NCI-H2196 (cell line): ENCODE measurements around the gene TUBGCP4.

Experiments used
- DNase-seq: peaks from one replicate; lab custom pipeline; 2025; ENCODE audit not compliant: unreplicated experiment; lab: John Stamatoyannopoulos, UW

Gene TUBGCP4

GRCh38 chr15:43402255-43402654, 31.4 kb downstream of the TUBGCP4 start:
- no peak for DNase-seq

DNA sequence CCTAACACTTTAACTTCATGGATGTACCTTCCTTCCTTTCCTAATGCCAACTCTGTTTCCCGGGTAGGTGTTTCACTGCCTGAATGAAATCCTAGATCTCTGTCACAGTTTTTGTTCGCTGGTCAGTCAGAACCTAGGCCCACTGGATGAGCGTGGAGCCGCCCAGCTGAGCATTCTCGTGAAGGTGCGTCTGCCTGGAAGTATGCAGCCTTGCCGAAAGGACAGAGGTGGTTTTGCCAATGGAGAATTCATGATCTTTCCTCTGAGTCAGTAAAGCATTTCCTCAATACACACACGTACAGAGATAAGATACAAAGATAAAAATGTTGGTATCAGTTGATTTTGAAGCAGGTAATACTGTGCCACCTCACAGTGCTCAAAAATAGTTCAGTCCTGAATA, 32.7 kb downstream of the TUBGCP4 start:
- DNase-seq = no peak

- no peak for DNase-seq
These were observed 33.2 kb downstream of the TUBGCP4 start for GRCh38 chr15:43404130-43404529.

GRCh38 chr15:43406189-43406588, 35.3 kb downstream of the TUBGCP4 start:
- DNase-seq = no peak

DNA sequence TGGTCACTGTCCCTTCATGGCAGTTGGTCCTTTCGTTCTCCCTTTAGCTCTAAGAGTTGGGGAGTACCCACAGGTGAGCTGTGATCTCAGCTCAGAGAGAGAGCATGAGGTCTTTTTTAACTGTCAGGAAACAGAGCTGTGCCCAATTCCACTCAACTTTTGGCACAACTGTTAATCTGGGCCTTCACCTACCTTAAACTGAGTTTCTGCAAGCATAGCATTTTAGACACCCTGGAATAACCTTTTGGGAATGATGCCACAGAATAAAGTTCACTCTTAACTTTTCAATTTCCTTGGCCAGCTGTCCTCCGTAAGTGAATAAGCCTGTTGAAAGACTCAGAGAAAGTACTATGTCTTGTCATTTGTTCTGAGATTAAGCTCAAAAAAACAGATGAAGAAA, 35.9 kb downstream of the TUBGCP4 start:
- DNase-seq = no peak

- DNase-seq = no peak
These were observed 37.9 kb downstream of the TUBGCP4 start for GRCh38 chr15:43408789-43409188.

- DNase-seq = no peak
These were observed 39.8 kb downstream of the TUBGCP4 start for GRCh38 chr15:43410572-43411214.

- DNase-seq = no peak
These were observed 41.2 kb downstream of the TUBGCP4 start for GRCh38 chr15:43412096-43412495.

DNA sequence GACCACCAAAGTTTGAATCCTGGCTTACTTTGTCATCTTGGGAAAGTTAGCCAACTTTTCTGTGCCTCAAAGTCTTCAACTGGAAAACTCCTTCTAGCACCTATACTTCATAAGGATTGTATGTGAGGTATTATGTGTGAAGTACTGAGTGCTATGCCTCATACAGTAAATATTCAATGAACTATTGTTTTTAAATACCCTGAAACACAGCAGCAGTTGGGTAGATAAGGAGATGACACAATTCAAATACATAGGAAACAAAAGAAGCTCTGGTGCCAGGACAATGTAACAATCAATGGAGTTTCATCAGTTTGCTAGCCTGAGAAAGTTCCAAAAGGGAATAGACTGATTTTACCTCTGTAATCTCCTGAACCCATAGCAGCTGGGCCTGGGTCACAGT, 43.3 kb downstream of the TUBGCP4 start:
- DNase-seq = no peak

- DNase-seq = no peak
These were observed 49.5 kb downstream of the TUBGCP4 start for GRCh38 chr15:43420435-43420834.

GRCh38 chr15:43420876-43421275, 50.0 kb downstream of the TUBGCP4 start:
- DNase-seq = no peak

DNA sequence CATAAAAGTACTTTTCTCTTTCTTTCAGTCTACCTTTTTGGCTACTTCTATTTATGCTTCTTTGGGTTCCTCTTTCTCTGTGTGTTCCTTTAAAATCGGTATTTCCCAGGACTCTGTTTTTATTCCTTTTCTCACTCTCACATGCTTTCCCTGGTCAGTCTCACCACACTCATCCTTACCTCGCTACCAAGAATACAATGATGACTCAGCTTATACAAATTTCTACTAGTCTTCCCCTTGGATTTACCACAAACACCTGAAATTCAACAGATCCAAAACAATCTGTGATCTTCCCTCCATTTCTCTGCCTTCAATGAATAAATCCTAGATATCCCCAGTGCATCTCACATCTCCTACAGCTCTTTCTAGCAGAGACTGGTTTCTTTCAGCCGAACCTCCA, 52.9 kb downstream of the TUBGCP4 start:
- no peak for DNase-seq

DNA sequence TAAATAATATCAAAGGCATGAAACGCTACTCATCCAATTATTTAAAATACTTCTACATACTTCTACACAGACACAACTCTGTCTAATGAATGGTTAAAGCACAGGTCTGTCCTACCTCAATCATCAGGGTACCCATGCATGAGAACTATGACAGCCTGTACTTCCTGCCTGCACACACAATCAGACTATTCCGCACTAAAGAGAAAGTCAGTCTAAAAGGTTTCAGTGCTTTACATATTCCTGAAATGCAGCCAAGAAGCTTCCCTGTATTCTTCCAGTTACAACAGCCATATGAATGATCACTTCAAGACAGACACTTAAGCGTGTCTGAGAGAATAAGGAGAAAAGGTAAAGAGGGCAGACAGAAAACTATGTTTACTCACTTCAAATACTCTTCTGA, 58.8 kb downstream of the TUBGCP4 start:
- no peak for DNase-seq

DNA sequence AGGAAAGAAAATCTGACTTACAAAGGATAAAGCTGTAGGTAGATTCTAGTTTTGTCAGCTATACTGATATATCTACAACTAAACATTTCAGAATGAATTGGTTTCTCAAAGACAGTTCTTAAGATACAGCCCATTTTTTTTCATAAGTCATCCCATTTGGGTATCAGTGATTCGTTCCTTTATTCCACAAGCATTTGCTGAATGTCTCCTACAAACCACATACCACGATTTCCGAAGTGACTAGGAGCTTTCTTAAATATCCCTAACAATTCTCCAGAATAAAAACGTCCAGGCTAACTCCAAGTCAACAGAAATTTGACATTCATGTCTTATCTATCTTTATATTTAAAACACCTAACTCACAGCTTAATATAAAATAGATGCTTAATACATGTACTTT, 62.3 kb downstream of the TUBGCP4 start:
- no peak for DNase-seq

DNA sequence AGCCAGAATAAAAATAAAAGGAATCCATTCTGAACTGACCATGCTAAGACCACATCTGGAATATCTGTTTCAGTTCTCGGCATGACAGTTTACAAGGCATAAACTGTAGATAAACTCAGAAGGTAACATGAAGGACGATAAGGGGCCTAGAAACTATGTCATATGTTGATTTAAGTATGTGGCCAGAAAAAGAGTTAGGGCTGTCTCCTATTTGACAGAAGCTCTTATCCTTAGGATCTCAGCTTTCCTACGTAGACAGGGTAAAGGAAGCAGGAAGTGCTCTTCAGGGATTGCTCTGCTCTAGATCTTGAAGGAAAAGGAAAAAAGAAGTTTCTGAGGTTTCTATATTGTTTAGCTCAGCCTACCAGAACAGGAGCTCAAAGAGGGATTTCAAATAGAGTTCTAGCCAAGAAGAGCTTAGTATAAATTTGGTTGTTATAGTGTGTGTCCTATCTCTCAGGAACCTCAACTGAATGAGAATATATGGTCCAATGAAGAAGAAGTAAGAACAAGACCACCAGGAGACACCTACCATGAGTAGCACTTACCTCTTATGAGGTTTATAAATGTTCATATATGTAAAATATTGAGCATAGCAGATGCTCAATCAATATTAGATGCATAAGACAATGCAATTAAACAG, 62.9 kb downstream of the TUBGCP4 start:
- no peak for DNase-seq

GRCh38 chr15:43434446-43434845, 63.5 kb downstream of the TUBGCP4 start:
- no peak for DNase-seq

DNA sequence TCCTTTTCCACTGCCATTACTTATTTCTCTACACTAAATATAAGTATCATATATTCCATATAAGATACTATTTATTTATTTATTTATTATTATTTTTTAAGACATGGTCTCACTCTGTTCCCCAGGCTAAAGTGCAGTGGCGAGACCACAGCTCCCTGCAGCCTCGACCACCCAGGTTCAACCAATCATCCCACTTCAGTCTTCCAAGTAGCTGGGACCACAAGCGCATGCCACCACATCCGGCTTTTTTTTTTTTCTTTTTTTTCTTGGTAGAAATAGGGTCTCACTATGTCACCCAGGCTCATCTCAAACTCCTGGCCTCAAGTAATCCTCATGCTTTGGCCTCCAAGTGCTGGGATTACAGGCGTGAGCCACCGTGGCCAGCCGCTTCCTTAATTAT, 65.5 kb downstream of the TUBGCP4 start:
- no peak for DNase-seq

DNA sequence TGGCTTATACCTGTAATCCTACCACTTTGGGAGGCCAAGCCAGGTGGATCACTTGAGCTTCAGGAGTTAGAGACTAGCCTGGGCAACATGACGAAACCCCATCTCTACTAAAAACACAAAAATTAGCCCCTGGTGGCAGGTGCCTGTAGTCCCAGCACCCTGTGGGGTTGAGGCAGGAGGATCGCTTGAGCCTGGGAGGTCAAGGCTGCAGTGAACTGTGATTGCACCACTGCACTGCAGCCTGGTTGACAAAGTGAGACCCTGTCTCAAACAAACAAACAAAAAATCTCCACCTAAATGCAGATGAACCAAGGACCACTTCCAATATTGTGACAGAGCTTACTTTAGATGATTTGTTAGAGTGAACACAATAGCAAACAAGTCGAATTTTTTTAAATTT, 68.4 kb downstream of the TUBGCP4 start:
- DNase-seq = no peak

DNA sequence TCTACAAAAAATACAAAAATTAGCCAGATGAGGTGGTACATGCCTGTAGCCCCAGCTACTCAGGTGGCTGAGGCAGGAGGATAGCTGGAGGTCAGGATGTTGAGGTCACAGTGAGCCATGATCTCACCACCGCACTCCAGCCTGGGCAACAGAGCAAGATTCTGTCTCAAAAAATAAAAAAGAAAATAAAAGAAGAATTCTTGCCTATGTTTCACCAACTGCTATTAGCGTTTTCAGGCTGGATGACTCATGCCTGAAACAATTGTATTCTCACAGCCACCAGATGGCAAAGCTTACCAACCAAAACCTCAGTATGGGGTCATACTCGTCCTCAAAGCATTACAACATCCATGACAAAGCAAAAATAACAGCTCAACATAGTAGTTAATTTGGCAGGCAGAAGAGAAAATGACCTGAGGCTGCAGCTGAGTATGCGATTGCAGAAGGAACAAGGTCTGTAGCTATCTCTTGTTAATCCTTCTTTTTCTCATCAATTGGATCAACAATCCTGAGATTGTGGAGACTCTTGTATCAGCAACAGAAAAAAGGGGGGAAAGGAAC, 69.9 kb downstream of the TUBGCP4 start:
- peak; percentile 65 for DNase-seq

DNA sequence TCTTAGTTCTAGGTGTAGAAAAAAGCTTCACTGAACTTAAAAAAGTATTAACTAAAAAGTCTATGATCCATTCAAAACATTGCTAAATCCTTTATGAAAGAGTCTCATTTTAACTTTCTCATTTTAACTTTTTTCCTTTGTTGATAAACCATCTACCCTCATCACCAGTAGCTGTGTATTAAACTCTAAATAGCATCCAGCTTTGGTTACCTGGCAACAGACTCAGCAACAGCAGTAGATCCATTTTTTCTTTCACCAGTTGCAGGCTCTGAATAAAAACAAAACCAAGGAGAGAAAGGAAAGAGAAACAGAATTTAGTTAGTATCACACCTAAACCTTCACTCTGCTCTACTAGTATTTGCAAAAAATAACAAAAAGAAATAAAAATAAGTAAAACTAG, 70.4 kb downstream of the TUBGCP4 start:
- DNase-seq = peak; percentile 42

DNA sequence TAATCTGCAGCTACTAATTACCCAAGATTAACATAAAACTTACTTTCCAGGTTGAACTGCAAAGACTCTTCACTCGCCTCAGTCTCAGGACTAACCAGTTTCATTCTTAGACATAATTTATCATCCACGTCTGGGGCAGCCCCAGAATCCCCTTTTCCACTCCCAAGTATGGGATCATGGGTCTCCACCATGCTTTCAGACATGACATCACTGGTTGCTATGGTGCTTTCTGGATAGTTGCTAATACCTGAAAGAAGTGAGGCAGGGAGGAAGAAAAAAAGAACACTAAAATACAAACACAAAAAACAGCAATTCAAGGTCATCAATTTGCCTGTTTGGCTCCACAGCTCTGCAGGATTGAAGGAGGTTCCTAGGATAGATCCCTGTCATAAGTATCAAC, 75.4 kb downstream of the TUBGCP4 start:
- no peak for DNase-seq

GRCh38 chr15:43449981-43450380, 79.1 kb downstream of the TUBGCP4 start:
- DNase-seq = no peak
